Transverse colon (tissue), 3 donors: ENCODE measurements around the gene ANKRD44.

Experiments used
- CTCF ChIP-seq, 5 experiments: fragments of 200-600 bp in 3 of 5; fragments of 450-650 bp in 2 of 5; sonication (generic) in 3 of 5; IDR thresholded peaks; 1 replicate in 2 of 5; 2 replicates in 3 of 5; pipeline ENCODE4 v1.5.1; 2016 to 2017; ENCODE audit warnings: antibody characterized with exemption in 5 of 5, inconsistent platforms in 3 of 5, mild to moderate bottlenecking in 2 of 5, moderate library complexity in 1 of 5
- EP300 ChIP-seq: sonication (generic); formaldehyde crosslinking; IDR thresholded peaks from one replicate; pipeline ENCODE4 v1.6.1; 2017; ENCODE audit warnings: antibody characterized with exemption, low read depth
- POLR2A ChIP-seq: fragments of 450-650 bp; IDR thresholded peaks from one replicate; pipeline ENCODE4 v1.6.1; 2016; ENCODE audit warnings: antibody characterized with exemption, mild to moderate bottlenecking, moderate library complexity

GRCh38 chr2:197265924-197266323, 44.7 kb downstream of the ANKRD44 start:
- TF ChIP-seq CTCF (IDR thresholded peaks at IDR 0.05) (no peak), EP300 (no peak), POLR2A (no peak)
